LNCAP (cell line): ENCODE data around the gene ZNF644.

Experiments used
- TF ChIP-seq, protein P1 (sequence below): fragments of 450-650 bp; IDR thresholded peaks from 2 replicates; pipeline ENCODE4 v1.5.1; 2017; ENCODE audit warnings: mild to moderate bottlenecking

The ZNF644 gene

DNA sequence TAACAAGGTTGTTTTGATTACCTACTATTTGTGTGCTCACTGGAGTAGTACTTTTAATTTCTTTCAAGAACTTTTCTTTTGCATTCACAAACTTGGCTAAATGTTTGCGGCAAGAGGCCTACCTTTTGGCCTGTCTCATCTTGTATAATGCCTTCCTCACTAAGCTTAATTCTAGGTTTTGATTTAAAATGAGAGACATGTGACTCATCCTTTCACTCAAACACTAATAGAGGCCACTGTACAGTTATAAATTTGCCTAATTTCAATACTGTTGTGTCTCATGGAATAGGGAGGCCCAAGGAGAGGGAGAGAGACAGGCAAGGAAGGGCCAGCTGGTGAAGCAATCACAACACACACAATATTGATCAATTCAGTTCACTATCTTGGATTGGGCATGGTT is 66.1 kb downstream of the ZNF644 start:
- TF ChIP-seq, protein P1, sequence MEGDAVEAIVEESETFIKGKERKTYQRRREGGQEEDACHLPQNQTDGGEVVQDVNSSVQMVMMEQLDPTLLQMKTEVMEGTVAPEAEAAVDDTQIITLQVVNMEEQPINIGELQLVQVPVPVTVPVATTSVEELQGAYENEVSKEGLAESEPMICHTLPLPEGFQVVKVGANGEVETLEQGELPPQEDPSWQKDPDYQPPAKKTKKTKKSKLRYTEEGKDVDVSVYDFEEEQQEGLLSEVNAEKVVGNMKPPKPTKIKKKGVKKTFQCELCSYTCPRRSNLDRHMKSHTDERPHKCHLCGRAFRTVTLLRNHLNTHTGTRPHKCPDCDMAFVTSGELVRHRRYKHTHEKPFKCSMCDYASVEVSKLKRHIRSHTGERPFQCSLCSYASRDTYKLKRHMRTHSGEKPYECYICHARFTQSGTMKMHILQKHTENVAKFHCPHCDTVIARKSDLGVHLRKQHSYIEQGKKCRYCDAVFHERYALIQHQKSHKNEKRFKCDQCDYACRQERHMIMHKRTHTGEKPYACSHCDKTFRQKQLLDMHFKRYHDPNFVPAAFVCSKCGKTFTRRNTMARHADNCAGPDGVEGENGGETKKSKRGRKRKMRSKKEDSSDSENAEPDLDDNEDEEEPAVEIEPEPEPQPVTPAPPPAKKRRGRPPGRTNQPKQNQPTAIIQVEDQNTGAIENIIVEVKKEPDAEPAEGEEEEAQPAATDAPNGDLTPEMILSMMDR, result no peak

DNA sequence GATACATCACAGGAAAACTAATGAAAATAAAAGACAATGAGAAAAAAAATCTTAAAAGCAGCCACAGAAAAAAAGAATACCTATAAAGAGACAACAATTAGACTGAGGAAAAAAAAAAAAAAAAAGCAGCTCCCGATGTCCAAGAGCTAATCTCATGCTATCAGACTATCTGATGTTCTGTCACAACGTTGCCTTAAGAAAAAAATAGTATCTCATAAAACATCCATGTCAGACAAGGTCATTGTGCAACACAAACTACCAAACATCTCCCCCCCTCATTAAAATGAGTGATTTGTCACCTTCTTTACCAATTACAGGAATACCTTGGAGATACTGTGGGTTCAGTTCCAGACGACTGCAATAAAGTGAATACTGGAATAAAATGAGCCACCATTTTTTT is 68.9 kb downstream of the ZNF644 start:
- TF ChIP-seq, protein P1, result no peak

DNA sequence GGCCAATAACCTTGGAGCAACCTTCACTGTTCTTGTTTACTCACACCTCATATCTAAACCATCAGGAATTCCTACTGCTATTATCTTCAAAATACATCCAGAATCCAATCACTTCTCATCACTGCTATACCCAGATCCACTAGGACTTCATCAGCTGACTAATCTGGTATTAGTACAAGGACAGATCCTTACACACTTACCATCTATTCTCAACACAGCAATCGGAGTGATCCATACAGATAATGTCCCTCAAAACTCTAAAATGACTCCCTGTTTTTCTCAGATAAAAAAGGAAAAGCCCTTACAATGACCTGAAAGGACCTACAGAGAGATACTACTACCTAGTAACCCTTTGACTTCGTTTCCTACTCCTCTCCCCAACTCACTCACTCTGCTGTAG is 70.8 kb downstream of the ZNF644 start:
- TF ChIP-seq, protein P1, result no peak

DNA sequence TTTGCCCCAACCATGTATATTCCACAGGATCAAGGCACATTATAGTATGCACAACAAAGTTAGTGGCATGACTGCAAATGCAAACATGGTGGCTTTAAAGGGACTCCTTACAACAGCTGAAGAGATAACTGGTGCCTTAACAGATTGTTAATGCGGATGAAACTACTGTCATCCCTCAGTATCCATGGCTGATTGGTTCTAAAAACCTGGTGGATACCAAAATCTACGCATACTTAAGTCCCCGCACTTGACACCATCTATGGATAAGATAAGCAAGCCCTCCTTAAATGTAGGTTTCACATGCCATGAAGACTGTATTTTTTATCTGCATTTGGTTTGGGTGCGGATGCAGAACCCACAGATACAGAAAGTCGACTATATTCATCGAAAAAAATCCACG is 73.5 kb downstream of the ZNF644 start:
- TF ChIP-seq, protein P1, result no peak

DNA sequence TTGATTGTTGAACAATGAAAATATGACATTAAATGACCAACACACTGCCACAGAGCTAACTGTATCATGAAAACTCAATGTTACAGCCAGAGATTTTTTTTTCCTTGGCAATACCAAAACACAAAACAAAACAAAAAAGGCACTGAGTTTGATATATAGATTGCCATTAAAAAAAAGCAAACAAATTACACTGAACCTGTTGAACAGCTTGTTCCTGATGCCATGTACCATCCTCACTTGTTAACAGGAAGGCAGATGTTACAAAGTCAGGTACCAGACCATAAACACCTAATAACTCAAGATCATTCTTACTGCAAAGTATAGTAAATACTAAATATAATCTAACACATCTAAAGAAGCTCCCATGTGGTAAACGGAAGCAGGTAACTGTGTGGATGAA is 75.2 kb downstream of the ZNF644 start:
- TF ChIP-seq, protein P1, result no peak

DNA sequence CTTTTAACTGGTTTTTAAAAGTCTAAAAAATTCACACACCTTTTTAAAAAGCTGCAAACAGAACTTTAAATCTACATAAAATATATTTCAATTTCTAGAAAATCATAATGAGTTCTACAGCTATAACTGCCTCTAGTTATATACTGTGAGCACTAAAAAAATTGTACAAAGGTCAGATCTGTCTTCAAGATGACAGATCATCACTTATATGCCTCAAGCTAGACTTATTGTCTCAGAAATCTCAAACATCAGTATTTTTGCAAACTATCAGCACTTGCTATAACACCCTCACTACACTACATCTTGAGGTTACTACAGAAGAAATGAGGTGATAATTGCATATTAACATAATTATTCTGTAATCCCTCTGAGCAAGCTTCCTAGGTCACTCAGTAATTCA is 76.5 kb downstream of the ZNF644 start:
- TF ChIP-seq, protein P1, result no peak

DNA sequence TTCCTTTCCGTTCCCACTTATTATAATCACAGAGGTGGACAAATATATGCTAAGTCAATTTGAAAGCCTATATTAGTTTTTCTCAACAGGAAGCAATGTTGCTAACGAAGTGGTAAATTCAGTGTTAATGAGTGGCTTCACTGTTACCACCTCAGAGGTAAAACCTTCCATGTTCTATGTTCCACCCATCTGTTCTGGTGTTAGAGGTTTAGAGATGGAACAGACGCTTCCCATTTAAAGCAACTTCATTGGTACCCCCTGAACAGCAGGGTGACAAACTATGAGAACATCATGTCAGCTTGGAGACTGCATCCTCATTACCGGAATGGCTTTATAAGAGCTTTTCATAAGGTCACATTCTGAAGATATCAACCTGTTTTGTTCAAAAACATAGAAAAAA is 77.9 kb downstream of the ZNF644 start:
- TF ChIP-seq, protein P1, result no peak

DNA sequence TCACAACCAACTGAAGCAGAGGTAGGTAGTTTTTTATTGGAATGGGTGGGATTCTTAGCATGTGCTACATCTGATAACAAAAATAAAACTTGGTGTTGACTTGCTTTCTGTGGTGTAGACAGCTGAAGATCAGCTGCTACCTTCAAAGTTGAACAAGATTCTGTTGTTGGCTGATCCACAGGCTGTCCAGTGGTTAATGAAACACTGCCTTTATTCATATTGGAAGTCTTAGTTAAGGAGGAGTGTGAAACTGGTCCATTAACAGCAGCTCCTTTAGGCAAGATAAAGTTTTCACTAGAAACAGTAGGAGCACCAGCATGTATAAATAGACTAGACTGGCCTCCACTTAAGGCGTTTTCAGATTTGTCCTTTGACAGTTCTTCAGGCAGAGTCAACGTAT is 81.1 kb downstream of the ZNF644 start:
- TF ChIP-seq, protein P1, result no peak
